MM.1S (cell line): Measurements from ENCODE around the gene GJD4.

Experiments
- DNase-seq: peaks from one replicate; pipeline ENCODE4 v3.0.0-alpha.2; 2015
- H2AFZ ChIP-seq: fragments of 300-600 bp; sonication (generic); 2 replicates; pipeline ENCODE4 v1.6.0; 2016; ENCODE audit warnings: antibody characterized with exemption, low read length
- H3F3A ChIP-seq: fragments of 300-600 bp; sonication (generic); 2 replicates; pipeline ENCODE4 v1.6.1; 2016; ENCODE audit warnings: mild to moderate bottlenecking, antibody characterized with exemption, low read length, moderate library complexity, mixed read lengths; ENCODE audit not compliant: insufficient read depth
- H3K27ac ChIP-seq: fragments of 300-600 bp; sonication (generic); 2 replicates; pipeline ENCODE4 v1.5.1; 2016; ENCODE audit warnings: mild to moderate bottlenecking, low read length
- H3K27me3 ChIP-seq: fragments of 300-600 bp; sonication (generic); replicated peaks from 2 replicates; pipeline ENCODE4 v1.6.0; 2016; ENCODE audit warnings: low read length; ENCODE audit not compliant: insufficient read depth
- H3K36me3 ChIP-seq: fragments of 300-600 bp; sonication (generic); replicated peaks from 2 replicates; pipeline ENCODE4 v1.6.1; 2016; ENCODE audit warnings: mild to moderate bottlenecking, low read length, mixed read lengths; ENCODE audit not compliant: insufficient read depth
- H3K4me1 ChIP-seq: fragments of 300-600 bp; sonication (generic); 2 replicates; pipeline ENCODE4 v1.6.1; 2016; ENCODE audit warnings: low read length, mixed read lengths
- H3K4me2 ChIP-seq: fragments of 300-600 bp; sonication (generic); 2 replicates; pipeline ENCODE4 v1.6.0; 2016; ENCODE audit warnings: low read depth, low read length
- H3K4me3 ChIP-seq: fragments of 300-600 bp; sonication (generic); 2 replicates; pipeline ENCODE4 v1.5.1; 2016; ENCODE audit warnings: low read length, mixed read lengths
- H3K79me2 ChIP-seq: fragments of 300-600 bp; sonication (generic); 2 replicates; pipeline ENCODE4 v1.6.1; 2016; ENCODE audit warnings: mixed run types, low read length, mixed read lengths
- H3K9ac ChIP-seq: fragments of 300-600 bp; sonication (generic); 2 replicates; pipeline ENCODE4 v1.6.1; 2016; ENCODE audit warnings: low read length, mixed read lengths
- H3K9me2 ChIP-seq: fragments of 300-600 bp; sonication (generic); replicated peaks from 2 replicates; pipeline ENCODE4 v1.6.1; 2016; ENCODE audit warnings: mild to moderate bottlenecking, low read length, mixed read lengths; ENCODE audit not compliant: insufficient read depth
- H3K9me3 ChIP-seq: fragments of 300-600 bp; sonication (generic); replicated peaks from 2 replicates; pipeline ENCODE4 v1.6.1; 2016; ENCODE audit warnings: mild to moderate bottlenecking, low read length, mixed read lengths; ENCODE audit not compliant: insufficient read depth
- H4K20me1 ChIP-seq: fragments of 300-600 bp; sonication (generic); 2 replicates; pipeline ENCODE4 v1.6.1; 2016; ENCODE audit warnings: mild to moderate bottlenecking, low read length, moderate library complexity, mixed read lengths; ENCODE audit not compliant: insufficient read depth
- CTCF ChIP-seq: fragments of 300-600 bp; sonication (generic); IDR thresholded peaks from 2 replicates; pipeline ENCODE4 v1.5.1; 2016; ENCODE audit warnings: antibody characterized with exemption, low read length, mixed read lengths
- EZH2 ChIP-seq: fragments of 300-600 bp; sonication (generic); optimal IDR thresholded peaks from 2 replicates; pipeline ENCODE3; 2017; ENCODE audit warnings: low read depth, mild to moderate bottlenecking, antibody characterized with exemption, low read length, mixed read lengths
- EZH2phosphoT487 ChIP-seq: fragments of 300-600 bp; sonication (generic); IDR thresholded peaks from 2 replicates; pipeline ENCODE4 v1.6.1; 2018; ENCODE audit warnings: antibody characterized with exemption, low read length

GJD4 gene

GRCh38 chr10:35567951-35568350 lies 37.2 kb upstream of the GJD4 start:
- Histone ChIP-seq H3K36me3 (no peaks in the 10 kb centered on the region), H3K4me1 (no peaks in the 10 kb centered on the region), H3K9ac (no peak overlapping the region), H3K9me2 (no peaks in the 10 kb centered on the region), H3K4me2 (no peak overlapping the region), H3K27ac (no peak overlapping the region), H3K79me2 (no peaks in the 10 kb centered on the region), H3K4me3 (no peak overlapping the region), H3K27me3 (no peaks in the 10 kb centered on the region), H4K20me1 (no peaks in the 10 kb centered on the region), H3F3A (no peaks in the 10 kb centered on the region), H3K9me3 (no peaks in the 10 kb centered on the region), H2AFZ (no peak overlapping the region)
- TF ChIP-seq CTCF (no peak), EZH2 (no peak), EZH2phosphoT487 (no peak)
- DNase-seq, result no peak

GRCh38 chr10:35568483-35569015 lies 36.6 kb upstream of the GJD4 start:
- Histone ChIP-seq H3K4me3 (no peak overlapping the region), H3K27ac (no peak overlapping the region), H3K27me3 (no peaks in the 10 kb centered on the region), H3F3A (no peaks in the 10 kb centered on the region), H3K79me2 (no peaks in the 10 kb centered on the region), H3K4me2 (no peak overlapping the region), H3K9me3 (no peaks in the 10 kb centered on the region), H4K20me1 (no peaks in the 10 kb centered on the region), H3K9ac (no peak overlapping the region), H3K4me1 (no peaks in the 10 kb centered on the region), H2AFZ (no peak overlapping the region), H3K36me3 (no peaks in the 10 kb centered on the region), H3K9me2 (no peaks in the 10 kb centered on the region)
- TF ChIP-seq CTCF (no peak), EZH2phosphoT487 (no peak), EZH2 (no peak)
- DNase-seq, result no peak

- DNase-seq, result no peak
- Histone ChIP-seq H3K4me3 (no peak overlapping the region), H3K27me3 (no peaks in the 10 kb centered on the region), H3F3A (no peaks in the 10 kb centered on the region), H3K27ac (no peak overlapping the region), H2AFZ (no peak overlapping the region), H3K9me3 (no peaks in the 10 kb centered on the region), H3K9me2 (no peaks in the 10 kb centered on the region), H3K4me1 (no peaks in the 10 kb centered on the region), H3K4me2 (no peak overlapping the region), H3K9ac (no peak overlapping the region), H4K20me1 (no peaks in the 10 kb centered on the region), H3K36me3 (no peaks in the 10 kb centered on the region), H3K79me2 (no peaks in the 10 kb centered on the region)
- no peak for TF ChIP-seq EZH2phosphoT487
- no peak for TF ChIP-seq EZH2
- no peak for TF ChIP-seq CTCF
Observed at GRCh38 chr10:35569111-35569707, 35.9 kb upstream of the GJD4 start.
